H1 (cell line): ENCODE measurements around the gene XDH. TPM values are rescaled to one million over a fixed set of nuclear protein-coding genes. Genes with fewer than 3 reads are reported as not detected.

ENCODE experiments used
- CTCF ChIA-PET: fragments of 300-600 bp; sonication (Branson Sonifier 250); formaldehyde crosslinking; loops from one replicate; lab custom pipeline; 2021; ENCODE audit not compliant: partially characterized antibody; lab: Charles Lee
- POLR2A ChIA-PET: fragments of 300-600 bp; sonication (Branson Sonifier 250); formaldehyde crosslinking; loops from one replicate; lab custom pipeline; 2021; ENCODE audit warnings: inconsistent platforms; ENCODE audit not compliant: partially characterized antibody; lab: Charles Lee
- DNase-seq, 2 experiments: peaks; one replicate each; pipeline versions ENCODE4 v3.0.0 to v3.0.0-alpha.2; 2010 to 2022; ENCODE audit warnings: low spot score in 2 of 2, low read depth in 1 of 2, mixed read lengths in 1 of 2
- FAIRE-seq: peaks from 2 replicates; lab custom pipeline; 2011; peaks lifted over from hg19 to GRCh38; lab: Jason Lieb, UNC
- H2AFZ ChIP-seq: 2 replicates; pipeline ENCODE4 v1.8.1; 2012; ENCODE audit warnings: low read length, inconsistent platforms
- H2AK5ac ChIP-seq: 2 replicates; pipeline ENCODE4 v1.6.1; 2013; ENCODE audit warnings: low read depth, low read length
- H2BK120ac ChIP-seq: replicated peaks from 2 replicates; pipeline ENCODE3; 2013; ENCODE audit warnings: low read depth, low read length, inconsistent platforms
- H2BK12ac ChIP-seq: 2 replicates; pipeline ENCODE4 v1.6.1; 2013; ENCODE audit warnings: low read depth, low read length
- H2BK15ac ChIP-seq: 2 replicates; pipeline ENCODE4 v1.6.1; 2013; ENCODE audit warnings: low read length
- H2BK20ac ChIP-seq: 2 replicates; pipeline ENCODE4 v1.6.1; 2013; ENCODE audit warnings: low read length
- H2BK5ac ChIP-seq: 2 replicates; pipeline ENCODE4 v1.6.1; 2013; ENCODE audit warnings: low read depth, low read length
- H3K14ac ChIP-seq: 2 replicates; pipeline ENCODE4 v1.6.1; 2013; ENCODE audit warnings: inconsistent platforms; ENCODE audit not compliant: insufficient read length
- H3K18ac ChIP-seq: 2 replicates; pipeline ENCODE4 v1.6.1; 2013; ENCODE audit warnings: low read length; ENCODE audit errors: extremely low read depth
- H3K23ac ChIP-seq: 2 replicates; pipeline ENCODE4 v1.6.1; 2013; ENCODE audit warnings: inconsistent platforms; ENCODE audit not compliant: insufficient read length
- H3K23me2 ChIP-seq: 2 replicates; pipeline ENCODE4 v1.6.1; 2013; ENCODE audit warnings: low read depth, low read length
- H3K27ac ChIP-seq: 2 replicates; pipeline ENCODE4 v1.6.1; 2011; ENCODE audit warnings: low read depth, low read length, inconsistent platforms
- H3K27me3 ChIP-seq, 4 experiments: replicated peaks in 1 of 4; 1 replicate in 1 of 4; 2 replicates in 3 of 4; pipeline versions ENCODE4 v1.6.1 to v1.8.1; 2011 to 2013; ENCODE audit warnings: low read length in 3 of 4, mild to moderate bottlenecking in 3 of 4, inconsistent platforms in 2 of 4, mixed read lengths in 2 of 4, moderate library complexity in 1 of 4; ENCODE audit not compliant: control insufficient read depth in 3 of 4, insufficient read depth in 3 of 4; ENCODE audit errors: extremely low read depth in 1 of 4
- H3K36me3 ChIP-seq, 4 experiments: 2 replicates each; pipeline versions ENCODE4 v1.6.1 to v1.8.1; 2011 to 2013; ENCODE audit warnings: mild to moderate bottlenecking in 4 of 4, low read length in 3 of 4, moderate library complexity in 2 of 4, control low read depth in 1 of 4, inconsistent platforms in 1 of 4; ENCODE audit not compliant: insufficient read depth in 4 of 4, control insufficient read depth in 2 of 4
- H3K4ac ChIP-seq: replicated peaks from 2 replicates; pipeline ENCODE3; 2013; ENCODE audit warnings: low read length, low read depth, mixed read lengths, inconsistent platforms; ENCODE audit not compliant: insufficient read length
- H3K4me1 ChIP-seq, 4 experiments: replicated peaks in 1 of 4; 1 replicate in 1 of 4; 2 replicates in 3 of 4; pipeline versions ENCODE4 v1.6.1 to v1.8.1; 2011 to 2013; ENCODE audit warnings: low read length in 3 of 4, inconsistent platforms in 2 of 4, mixed read lengths in 1 of 4; ENCODE audit not compliant: insufficient read depth in 4 of 4, control insufficient read depth in 3 of 4
- H3K4me2 ChIP-seq, 2 experiments: 2 replicates each; pipeline versions ENCODE4 v1.6.1 to v1.8.1; 2011 to 2013; ENCODE audit warnings: low read depth in 2 of 2, low read length in 2 of 2, control low read depth in 1 of 2, inconsistent platforms in 1 of 2, mild to moderate bottlenecking in 1 of 2; ENCODE audit not compliant: insufficient read depth in 1 of 2
- H3K4me3 ChIP-seq, 4 experiments: fragments of 200-600, 300-600 bp in 1 of 4; sonication (generic), shearing (Covaris generic), sonication (Bioruptor Twin) in 1 of 4; 2 replicates each; pipeline versions ENCODE4 v1.5.1 to v1.8.1; 2011 to 2016; ENCODE audit warnings: low read length in 4 of 4, low read depth in 3 of 4, control low read depth in 2 of 4, inconsistent platforms in 2 of 4, mild to moderate bottlenecking in 2 of 4, mixed read lengths in 1 of 4, moderate library complexity in 1 of 4; ENCODE audit not compliant: insufficient read depth in 2 of 4; ENCODE audit errors: extremely low read depth in 1 of 4
- H3K56ac ChIP-seq: replicated peaks from 2 replicates; pipeline ENCODE3; 2013; ENCODE audit warnings: low read depth, mild to moderate bottlenecking, mixed read lengths, low read length, inconsistent platforms; ENCODE audit not compliant: insufficient read length
- H3K79me1 ChIP-seq: 2 replicates; pipeline ENCODE4 v1.6.1; 2013; ENCODE audit warnings: low read depth, low read length, control low read depth
- H3K79me2 ChIP-seq, 2 experiments: 2 replicates each; pipeline versions ENCODE4 v1.6.1 to v1.8.1; 2012 to 2013; ENCODE audit warnings: low read length in 2 of 2, mild to moderate bottlenecking in 2 of 2, inconsistent platforms in 1 of 2; ENCODE audit not compliant: insufficient read depth in 2 of 2, control insufficient read depth in 1 of 2
- H3K9ac ChIP-seq, 4 experiments: replicated peaks in 1 of 4; 1 replicate in 1 of 4; 2 replicates in 3 of 4; pipeline versions ENCODE4 v1.6.1 to v1.8.1; 2011 to 2013; ENCODE audit warnings: low read depth in 3 of 4, low read length in 3 of 4, control low read depth in 2 of 4, mild to moderate bottlenecking in 2 of 4, moderate library complexity in 2 of 4, inconsistent platforms in 1 of 4; ENCODE audit errors: extremely low read depth in 1 of 4
- H3K9me3 ChIP-seq, 2 experiments: 2 replicates each; pipeline versions ENCODE4 v1.6.1 to v1.8.1; 2012 to 2013; ENCODE audit warnings: mild to moderate bottlenecking in 2 of 2, moderate library complexity in 2 of 2, control low read depth in 1 of 2, inconsistent platforms in 1 of 2, low read depth in 1 of 2, low read length in 1 of 2, mixed read lengths in 1 of 2; ENCODE audit not compliant: insufficient read depth in 2 of 2
- H4K20me1 ChIP-seq, 2 experiments: replicated peaks in 1 of 2; 2 replicates each; pipeline versions ENCODE3 to v1.8.1; 2011 to 2013; ENCODE audit warnings: inconsistent platforms in 2 of 2, low read length in 2 of 2, mild to moderate bottlenecking in 1 of 2; ENCODE audit not compliant: insufficient read depth in 2 of 2, control insufficient read depth in 1 of 2
- H4K5ac ChIP-seq: 2 replicates; pipeline ENCODE4 v1.6.1; 2013; ENCODE audit warnings: low read length, low read depth, mixed read lengths, inconsistent platforms; ENCODE audit not compliant: insufficient read length
- H4K8ac ChIP-seq: 2 replicates; pipeline ENCODE4 v1.8.0; 2013; ENCODE audit warnings: mild to moderate bottlenecking, moderate library complexity, low read length, inconsistent platforms; ENCODE audit not compliant: insufficient read depth; ENCODE audit errors: extremely low read depth
- H4K91ac ChIP-seq: replicated peaks from 2 replicates; pipeline ENCODE3; 2013; ENCODE audit warnings: low read length, mixed read lengths, inconsistent platforms; ENCODE audit not compliant: insufficient read length
- CTCF ChIP-seq, 3 experiments: IDR thresholded peaks; 1 replicate in 2 of 3; 2 replicates in 1 of 3; pipeline versions ENCODE4 v1.5.1 to v1.6.1; 2011; ENCODE audit warnings: low read length in 3 of 3, mild to moderate bottlenecking in 3 of 3, inconsistent platforms in 2 of 3, low read depth in 1 of 3, moderate library complexity in 1 of 3; ENCODE audit not compliant: insufficient read depth in 1 of 3; ENCODE audit errors: control extremely low read depth in 1 of 3
- GTF2F1 ChIP-seq: IDR thresholded peaks from 2 replicates; pipeline ENCODE4 v1.6.1; 2012; ENCODE audit warnings: low read depth, low read length, improper control_type of control experiment, borderline replicate concordance
- RAD21 ChIP-seq, 2 experiments: IDR thresholded peaks in 1 of 2; conservative IDR thresholded peaks in 1 of 2; 2 replicates each; pipeline ENCODE4 v1.6.1; 2011; ENCODE audit warnings: low read depth in 2 of 2, low read length in 2 of 2, improper control_type of control experiment in 1 of 2, inconsistent platforms in 1 of 2, mild to moderate bottlenecking in 1 of 2, moderate library complexity in 1 of 2
- WGBS, 2 experiments: shearing (Covaris generic) in 1 of 2; methylation state at CpG; one replicate each; pipeline versions ENCODE4 v1.1.6 to v1.1.7; 2013 to 2015; ENCODE audit warnings: low lambda C conversion rate in 2 of 2, mixed read lengths in 2 of 2, inconsistent platforms in 1 of 2, low coverage in 1 of 2, missing lambda C conversion rate in 1 of 2; ENCODE audit not compliant: insufficient replicate concordance in 2 of 2, insufficient coverage in 1 of 2, insufficient read length in 1 of 2; ENCODE audit errors: extremely low coverage in 1 of 2, missing lambda C conversion rate in 1 of 2; 5-methylcytosine and 5-hydroxymethylcytosine counted together
- polyA plus RNA-seq, 7 experiments: library from polyadenylated mRNA; depleted of rRNA in 3 of 7; stranded (reverse) in 5 of 7; unstranded in 2 of 7; fragments of >200 nt in 5 of 7; fragments of 200-250 nt in 2 of 7; gene quantifications; 1 replicate in 5 of 7; 2 replicates in 1 of 7; 4 replicates in 1 of 7; pipeline versions ENCODE4 v1.2.1 to v1.2.3, GENCODE V29; 2011 to 2013; ENCODE audit warnings: missing spikeins in 2 of 7, mixed read lengths in 2 of 7
- total RNA-seq: library from RNA; stranded (reverse); fragmentation: NEBNext Ultra II Directional; extraction: Animal tissue kit (Norgen Biotek cat#: 25700); gene quantifications from 2 replicates; pipeline ENCODE4 v1.2.1, GENCODE V29; 2021

XDH gene
- total and polyA plus RNA-seq, 2 of the 8 experiments (the other 6 are each of a cell fraction or from before 2014, with no cell fraction given) = 0.68 to 1.2 TPM

- H2BK20ac ChIP-seq = no peak overlapping the region
- H3K18ac ChIP-seq = no peak overlapping the region
- no peak overlapping the region for H4K91ac ChIP-seq
- H3K4me1 ChIP-seq = no peaks in the 10 kb centered on the region
- no peaks in the 10 kb centered on the region for H4K20me1 ChIP-seq
- H4K8ac ChIP-seq = no peak overlapping the region
- H3K23me2 ChIP-seq = no peaks in the 10 kb centered on the region
- no peak overlapping the region for H3K4ac ChIP-seq
- H3K27ac ChIP-seq = no peak overlapping the region
- no peak overlapping the region for H2AK5ac ChIP-seq
- no peak overlapping the region for H3K4me2 ChIP-seq
- H3K9ac ChIP-seq = no peak overlapping the region
- 69% methylated on average over 4 of the region's 4 CpGs; no CpG with 5 or more reads in 1 of the 2 experiments for WGBS, 2 experiments
- no peak overlapping the region for H2BK15ac ChIP-seq
- H3K36me3 ChIP-seq = no peaks in the 10 kb centered on the region
- H3K79me2 ChIP-seq = no peaks in the 10 kb centered on the region
- CTCF ChIA-PET = interaction anchor here (0.9 to 1.1 kb wide), 4 partner anchors 14 to 302 kb away, joined by 3 to 4 read pairs (median 4); no protein-coding TSS in a partner anchor
- H3K14ac ChIP-seq = no peak overlapping the region
- H3K27me3 ChIP-seq = no peaks in the 10 kb centered on the region
- H3K9me3 ChIP-seq = peaks cover 27 to 58% of the 10 kb centered on the region in 2 experiments; a peak in 3 of 4 replicates
- H3K23ac ChIP-seq = no peak overlapping the region
- H3K56ac ChIP-seq = no peak overlapping the region
- no peaks in the 10 kb centered on the region for H3K79me1 ChIP-seq
- H3K4me3 ChIP-seq = no peak overlapping the region
- H2BK120ac ChIP-seq = no peak overlapping the region
- POLR2A ChIA-PET = no interaction called here
- TF ChIP-seq GTF2F1 = no peak
- peak; percentile 24 to 35; a peak in 3 of 4 replicates for TF ChIP-seq RAD21 (IDR thresholded peaks at IDR 0.05 in 1 of 2, conservative IDR thresholded peaks at IDR 0.05 in 1 of 2; ENCODE audit: low read depth in 2 of 2, low read length in 2 of 2)
- TF ChIP-seq CTCF (IDR thresholded peaks at IDR 0.05; ENCODE audit: control extremely low read depth in 1 of 3, insufficient read depth in 1 of 3, low read depth in 1 of 3, low read length in 3 of 3) = peak; percentile 15 to 53 (median 27); a peak in 2 of 4 replicates
- FAIRE-seq (no peak), DNase-seq (peak; percentile 19 to 47)
- no peak overlapping the region for H2AFZ ChIP-seq
- H2BK12ac ChIP-seq = no peak overlapping the region
- H4K5ac ChIP-seq = no peak overlapping the region
- H2BK5ac ChIP-seq = no peak overlapping the region
Measured at GRCh38 chr2:31428001-31428418, 13.5 kb upstream of the XDH start.
